GM23338 (cell line): ENCODE data around the gene CENPV. TPM values are rescaled to one million over a fixed set of nuclear protein-coding genes. Genes with fewer than 3 reads are reported as not detected.

ENCODE experiments used
- ATAC-seq: fragments of 200-7000 bp; cut with Tn5 transposase; 3 replicates; pipeline ENCODE4 v1.9.1; 2020
- DNase-seq: peaks from one replicate; pipeline ENCODE4 v3.0.0-alpha.2; 2015; ENCODE audit warnings: low spot score
- H2AFZ ChIP-seq: fragments of 200-600 bp; sonication (generic); 2 replicates; pipeline ENCODE4 v1.8.0; 2016; ENCODE audit warnings: antibody characterized with exemption, mild to moderate bottlenecking, moderate library complexity
- H3F3A ChIP-seq: fragments of 200-600 bp; sonication (generic); replicated peaks from 2 replicates; pipeline ENCODE4 v1.8.0; 2017; ENCODE audit warnings: antibody characterized with exemption, mixed run types, low read depth
- H3K27ac ChIP-seq: fragments of 200-600 bp; sonication (generic); 2 replicates; pipeline ENCODE4 v1.6.1; 2016; ENCODE audit warnings: low read depth
- H3K27me3 ChIP-seq: fragments of 200-600 bp; sonication (generic); 2 replicates; pipeline ENCODE4 v1.8.0; 2016; ENCODE audit warnings: mild to moderate bottlenecking, mixed run types, moderate library complexity; ENCODE audit not compliant: insufficient read depth
- H3K36me3 ChIP-seq: fragments of 200-600 bp; sonication (generic); 2 replicates; pipeline ENCODE4 v1.8.0; 2016; ENCODE audit warnings: mild to moderate bottlenecking; ENCODE audit not compliant: insufficient read depth
- H3K4me1 ChIP-seq: fragments of 200-600 bp; sonication (generic); 2 replicates; pipeline ENCODE4 v1.8.0; 2016; ENCODE audit warnings: mild to moderate bottlenecking, moderate library complexity; ENCODE audit not compliant: insufficient read depth
- H3K4me2 ChIP-seq: fragments of 200-600 bp; sonication (generic); 2 replicates; pipeline ENCODE4 v1.7.1; 2017; ENCODE audit warnings: mixed run types
- H3K4me3 ChIP-seq: fragments of 200-600 bp; sonication (generic); 2 replicates; pipeline ENCODE4 v1.6.1; 2016; ENCODE audit warnings: mixed run types
- H3K79me2 ChIP-seq: fragments of 200-600 bp; sonication (generic); replicated peaks from 2 replicates; pipeline ENCODE4 v1.8.0; 2017; ENCODE audit warnings: mild to moderate bottlenecking; ENCODE audit not compliant: insufficient read depth
- H3K9me2 ChIP-seq: fragments of 200-600 bp; sonication (generic); 2 replicates; pipeline ENCODE4 v1.8.0; 2017; ENCODE audit not compliant: insufficient read depth
- H4K20me1 ChIP-seq: fragments of 200-600 bp; sonication (generic); replicated peaks from 2 replicates; pipeline ENCODE4 v1.8.0; 2017; ENCODE audit warnings: mild to moderate bottlenecking; ENCODE audit not compliant: insufficient read depth
- H3K27ac Mint-ChIP-seq: 2 replicates; pipeline ENCODE4 v1.8.0; 2020; ENCODE audit warnings: inconsistent platforms, mild to moderate bottlenecking, moderate library complexity, mixed read lengths
- H3K27me3 Mint-ChIP-seq: 3 replicates; pipeline ENCODE4 v1.8.0; 2022; ENCODE audit warnings: low read depth, mild to moderate bottlenecking, moderate library complexity, mixed read lengths, inconsistent platforms; ENCODE audit not compliant: insufficient read depth, poor library complexity
- H3K36me3 Mint-ChIP-seq: 3 replicates; pipeline ENCODE4 v1.8.0; 2021; ENCODE audit warnings: low read depth, mild to moderate bottlenecking, inconsistent platforms, moderate library complexity, mixed read lengths
- H3K4me1 Mint-ChIP-seq: 3 replicates; pipeline ENCODE4 v1.8.0; 2020; ENCODE audit warnings: mild to moderate bottlenecking, inconsistent platforms, mixed read lengths
- H3K4me3 Mint-ChIP-seq: 3 replicates; pipeline ENCODE4 v1.8.0; 2021; ENCODE audit warnings: moderate library complexity, mild to moderate bottlenecking, inconsistent platforms, mixed read lengths
- H3K9me3 Mint-ChIP-seq: 3 replicates; pipeline ENCODE4 v1.8.0; 2020; ENCODE audit warnings: moderate library complexity, mild to moderate bottlenecking, inconsistent platforms, mixed read lengths
- CREB1 ChIP-seq: fragments of 250-450 bp; sonication (Bioruptor Pico); IDR thresholded peaks from 2 replicates; pipeline ENCODE4 v1.5.0; 2020; ENCODE audit warnings: low read depth, mild to moderate bottlenecking, moderate library complexity
- EZH2phosphoT487 ChIP-seq: fragments of 200-600 bp; sonication (generic); IDR thresholded peaks from one replicate; pipeline ENCODE4 v1.8.1; 2018; ENCODE audit warnings: antibody characterized with exemption; ENCODE audit not compliant: unreplicated experiment
- JUNB ChIP-seq: IDR thresholded peaks from one replicate; pipeline ENCODE4 v1.6.1; 2016; ENCODE audit warnings: antibody characterized with exemption; ENCODE audit not compliant: unreplicated experiment
- NANOG ChIP-seq: IDR thresholded peaks from 2 replicates; pipeline ENCODE4 v1.6.1; 2016; ENCODE audit warnings: antibody characterized with exemption, borderline replicate concordance
- POLR2AphosphoS5 ChIP-seq: IDR thresholded peaks from 2 replicates; pipeline ENCODE4 v1.6.1; 2016; ENCODE audit warnings: antibody characterized with exemption, low read depth
- STAT1 ChIP-seq: IDR thresholded peaks from one replicate; pipeline ENCODE4 v1.6.1; 2016; ENCODE audit warnings: antibody characterized with exemption; ENCODE audit not compliant: unreplicated experiment
- ZNF114 ChIP-seq: fragments of 250-450 bp; sonication (Bioruptor Pico); IDR thresholded peaks from 2 replicates; pipeline ENCODE4 v1.5.0; 2020; ENCODE audit warnings: mild to moderate bottlenecking, moderate library complexity
- ZNF331 ChIP-seq: fragments of 250-450 bp; sonication (Bioruptor Pico); IDR thresholded peaks from 2 replicates; pipeline ENCODE4 v1.5.0; 2020; ENCODE audit warnings: low read depth, mild to moderate bottlenecking, moderate library complexity
- polyA plus RNA-seq: library from polyadenylated mRNA; unstranded; fragments of >200 nt; fragmentation: Nextera tagmentation; extraction: Ambion mirVana; gene quantifications from 2 replicates; pipeline ENCODE4 v1.2.1, GENCODE V29; 2016
- total RNA-seq: library from RNA; depleted of rRNA; stranded (reverse); fragments of >200 nt; shearing (Covaris generic); gene quantifications from 2 replicates; pipeline ENCODE4 v1.2.3, GENCODE V29; 2014
- TF ChIP-seq, protein P1 (sequence below), 2 experiments: fragments of 200-600 bp in 1 of 2; sonication (generic) in 1 of 2; conservative IDR thresholded peaks; 2 replicates each; pipeline versions ENCODE4 v1.5.1 to v1.6.1; 2016 to 2017; ENCODE audit warnings: antibody characterized with exemption in 2 of 2, low read depth in 2 of 2, mild to moderate bottlenecking in 2 of 2, moderate library complexity in 1 of 2
- TF ChIP-seq, protein P2 (sequence below): IDR thresholded peaks from 2 replicates; pipeline ENCODE4 v1.6.1; 2016; ENCODE audit warnings: antibody characterized with exemption
- TF ChIP-seq, protein P3 (sequence below): IDR thresholded peaks from one replicate; pipeline ENCODE4 v1.6.1; 2018; ENCODE audit warnings: antibody characterized with exemption; ENCODE audit not compliant: unreplicated experiment

CENPV gene
- total and polyA plus RNA-seq, 2 experiments from 2014 or later, result 139 to 300 TPM

DNA sequence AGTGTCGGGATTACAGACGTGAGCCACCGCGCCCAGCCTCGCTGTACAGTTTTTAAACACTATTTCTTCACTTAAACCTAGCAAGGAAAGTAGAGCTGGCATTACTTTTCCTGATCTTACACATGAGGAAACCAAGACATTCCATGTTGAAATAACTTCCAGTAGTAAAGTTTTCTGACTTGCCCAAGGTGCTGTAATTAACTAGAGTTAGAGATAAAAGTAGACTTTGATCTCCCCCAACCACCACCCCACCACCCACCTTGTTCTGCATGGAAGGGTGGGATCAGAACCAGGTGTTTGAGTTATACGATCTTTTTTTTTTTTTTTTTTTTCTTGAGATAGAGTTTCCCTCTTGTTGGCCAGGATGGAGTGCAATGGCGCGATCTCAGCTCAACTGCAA lies 47.1 kb downstream of the CENPV start:
- peaks cover 10% of the 10 kb centered on the region; the same call in 2 of the 3 replicates for H3K9me3 Mint-ChIP-seq
- H3K4me1 ChIP-seq, result no peaks in the 10 kb centered on the region
- peaks cover 22% of the 10 kb centered on the region for H3K36me3 Mint-ChIP-seq
- H3K4me3 Mint-ChIP-seq, result no peak overlapping the region
- no peak overlapping the region for H3K4me3 ChIP-seq
- no peak for DNase-seq
- H3K27ac ChIP-seq, result no peak overlapping the region
- H3F3A ChIP-seq, result 0 out of 2 replicates have a peak, but pooled peaks cover 3% of the 10 kb centered on the region
- TF ChIP-seq NANOG (no peak), POLR2AphosphoS5 (no peak), STAT1 (no peak), ZNF114 (CRISPR knock-in tag) (no peak), ZNF331 (CRISPR knock-in tag) (no peak), CREB1 (CRISPR knock-in tag) (no peak), JUNB (no peak), EZH2phosphoT487 (no peak)
- TF ChIP-seq, protein P1, sequence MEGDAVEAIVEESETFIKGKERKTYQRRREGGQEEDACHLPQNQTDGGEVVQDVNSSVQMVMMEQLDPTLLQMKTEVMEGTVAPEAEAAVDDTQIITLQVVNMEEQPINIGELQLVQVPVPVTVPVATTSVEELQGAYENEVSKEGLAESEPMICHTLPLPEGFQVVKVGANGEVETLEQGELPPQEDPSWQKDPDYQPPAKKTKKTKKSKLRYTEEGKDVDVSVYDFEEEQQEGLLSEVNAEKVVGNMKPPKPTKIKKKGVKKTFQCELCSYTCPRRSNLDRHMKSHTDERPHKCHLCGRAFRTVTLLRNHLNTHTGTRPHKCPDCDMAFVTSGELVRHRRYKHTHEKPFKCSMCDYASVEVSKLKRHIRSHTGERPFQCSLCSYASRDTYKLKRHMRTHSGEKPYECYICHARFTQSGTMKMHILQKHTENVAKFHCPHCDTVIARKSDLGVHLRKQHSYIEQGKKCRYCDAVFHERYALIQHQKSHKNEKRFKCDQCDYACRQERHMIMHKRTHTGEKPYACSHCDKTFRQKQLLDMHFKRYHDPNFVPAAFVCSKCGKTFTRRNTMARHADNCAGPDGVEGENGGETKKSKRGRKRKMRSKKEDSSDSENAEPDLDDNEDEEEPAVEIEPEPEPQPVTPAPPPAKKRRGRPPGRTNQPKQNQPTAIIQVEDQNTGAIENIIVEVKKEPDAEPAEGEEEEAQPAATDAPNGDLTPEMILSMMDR (conservative IDR thresholded peaks at IDR 0.05; ENCODE audit: low read depth in 2 of 2), result no peak
- TF ChIP-seq, protein P2, sequence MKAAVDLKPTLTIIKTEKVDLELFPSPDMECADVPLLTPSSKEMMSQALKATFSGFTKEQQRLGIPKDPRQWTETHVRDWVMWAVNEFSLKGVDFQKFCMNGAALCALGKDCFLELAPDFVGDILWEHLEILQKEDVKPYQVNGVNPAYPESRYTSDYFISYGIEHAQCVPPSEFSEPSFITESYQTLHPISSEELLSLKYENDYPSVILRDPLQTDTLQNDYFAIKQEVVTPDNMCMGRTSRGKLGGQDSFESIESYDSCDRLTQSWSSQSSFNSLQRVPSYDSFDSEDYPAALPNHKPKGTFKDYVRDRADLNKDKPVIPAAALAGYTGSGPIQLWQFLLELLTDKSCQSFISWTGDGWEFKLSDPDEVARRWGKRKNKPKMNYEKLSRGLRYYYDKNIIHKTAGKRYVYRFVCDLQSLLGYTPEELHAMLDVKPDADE, result no peak
- TF ChIP-seq, protein P3, sequence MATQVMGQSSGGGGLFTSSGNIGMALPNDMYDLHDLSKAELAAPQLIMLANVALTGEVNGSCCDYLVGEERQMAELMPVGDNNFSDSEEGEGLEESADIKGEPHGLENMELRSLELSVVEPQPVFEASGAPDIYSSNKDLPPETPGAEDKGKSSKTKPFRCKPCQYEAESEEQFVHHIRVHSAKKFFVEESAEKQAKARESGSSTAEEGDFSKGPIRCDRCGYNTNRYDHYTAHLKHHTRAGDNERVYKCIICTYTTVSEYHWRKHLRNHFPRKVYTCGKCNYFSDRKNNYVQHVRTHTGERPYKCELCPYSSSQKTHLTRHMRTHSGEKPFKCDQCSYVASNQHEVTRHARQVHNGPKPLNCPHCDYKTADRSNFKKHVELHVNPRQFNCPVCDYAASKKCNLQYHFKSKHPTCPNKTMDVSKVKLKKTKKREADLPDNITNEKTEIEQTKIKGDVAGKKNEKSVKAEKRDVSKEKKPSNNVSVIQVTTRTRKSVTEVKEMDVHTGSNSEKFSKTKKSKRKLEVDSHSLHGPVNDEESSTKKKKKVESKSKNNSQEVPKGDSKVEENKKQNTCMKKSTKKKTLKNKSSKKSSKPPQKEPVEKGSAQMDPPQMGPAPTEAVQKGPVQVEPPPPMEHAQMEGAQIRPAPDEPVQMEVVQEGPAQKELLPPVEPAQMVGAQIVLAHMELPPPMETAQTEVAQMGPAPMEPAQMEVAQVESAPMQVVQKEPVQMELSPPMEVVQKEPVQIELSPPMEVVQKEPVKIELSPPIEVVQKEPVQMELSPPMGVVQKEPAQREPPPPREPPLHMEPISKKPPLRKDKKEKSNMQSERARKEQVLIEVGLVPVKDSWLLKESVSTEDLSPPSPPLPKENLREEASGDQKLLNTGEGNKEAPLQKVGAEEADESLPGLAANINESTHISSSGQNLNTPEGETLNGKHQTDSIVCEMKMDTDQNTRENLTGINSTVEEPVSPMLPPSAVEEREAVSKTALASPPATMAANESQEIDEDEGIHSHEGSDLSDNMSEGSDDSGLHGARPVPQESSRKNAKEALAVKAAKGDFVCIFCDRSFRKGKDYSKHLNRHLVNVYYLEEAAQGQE, result no peak
- no peaks in the 10 kb centered on the region for H3K4me1 Mint-ChIP-seq
- H3K79me2 ChIP-seq, result no peaks in the 10 kb centered on the region
- no peak for ATAC-seq
- no peak overlapping the region for H3K27ac Mint-ChIP-seq
- no peaks in the 10 kb centered on the region for H3K36me3 ChIP-seq
- H2AFZ ChIP-seq, result no peak overlapping the region
- H3K27me3 Mint-ChIP-seq, result peaks cover 9% of the 10 kb centered on the region
- peaks cover 3% of the 10 kb centered on the region; the same call in 1 of the 2 replicates for H4K20me1 ChIP-seq
- H3K4me2 ChIP-seq, result no peak overlapping the region
- no peaks in the 10 kb centered on the region for H3K9me2 ChIP-seq
- no peaks in the 10 kb centered on the region for H3K27me3 ChIP-seq
